ENCODE measurements around the gene MED12L.
"Not testable (repeated sequence)": the region's sequence is repeated elsewhere in the genome, so short reads cannot be mapped to it uniquely, and the experiment has no call there.

MED12L gene

GRCh38 chr3:151085227-151085888 is at the start of gene MED12L:
Gene MED12L, plus strand, starts transcription at chr3:151085664. Its CDS starts 1,263 bp downstream, at chr3:151086927.
- DNase-seq (ENCODE audit: low read depth, low spot score) = no peak

- no peak for DNase-seq (ENCODE audit: low read depth, low spot score)
Measured at GRCh38 chr3:151037746-151038477, 47.6 kb upstream of the MED12L start.

GRCh38 chr3:151044706-151045105 is 40.8 kb upstream of the MED12L start:
- DNase-seq (ENCODE audit: low read depth, low spot score) = no peak

GRCh38 chr3:151047636-151048035 is 37.8 kb upstream of the MED12L start:
- DNase-seq (ENCODE audit: low read depth, low spot score) = no peak

GRCh38 chr3:151051533-151051932 is 33.9 kb upstream of the MED12L start:
- no peak for DNase-seq (ENCODE audit: low read depth, low spot score)

GRCh38 chr3:151052346-151052745 is 33.1 kb upstream of the MED12L start:
- DNase-seq (ENCODE audit: low read depth, low spot score) = no peak

- no peak for DNase-seq (ENCODE audit: low read depth, low spot score)
Measured at GRCh38 chr3:151052756-151053155, 32.7 kb upstream of the MED12L start.

- no peak for DNase-seq (ENCODE audit: low read depth, low spot score)
Measured at GRCh38 chr3:151058740-151059139, 26.7 kb upstream of the MED12L start.

GRCh38 chr3:151062611-151063010 is 22.9 kb upstream of the MED12L start:
- no peak for DNase-seq (ENCODE audit: low read depth, low spot score)

GRCh38 chr3:151067158-151067557 is 18.3 kb upstream of the MED12L start:
- DNase-seq (ENCODE audit: low read depth, low spot score) = no peak

- DNase-seq (ENCODE audit: low read depth, low spot score) = not testable (repeated sequence)
Measured at GRCh38 chr3:151072842-151073241, 12.6 kb upstream of the MED12L start.

GRCh38 chr3:151074256-151074655 is 11.2 kb upstream of the MED12L start:
- no peak for DNase-seq (ENCODE audit: low read depth, low spot score)

- no peak for DNase-seq (ENCODE audit: low read depth, low spot score)
Measured at GRCh38 chr3:151075869-151076562, 9.4 kb upstream of the MED12L start.

GRCh38 chr3:151076626-151077025 is 8.8 kb upstream of the MED12L start:
- no peak for DNase-seq (ENCODE audit: low read depth, low spot score)

- not testable (repeated sequence) for DNase-seq (ENCODE audit: low read depth, low spot score)
Measured at GRCh38 chr3:151081082-151081481, 4.4 kb upstream of the MED12L start.

GRCh38 chr3:151082880-151083838 is 2.3 kb upstream of the MED12L start:
- DNase-seq (ENCODE audit: low read depth, low spot score) = no peak

- no peak for DNase-seq (ENCODE audit: low read depth, low spot score)
Measured at GRCh38 chr3:151084893-151085226, 604 bp upstream of the MED12L start.

- DNase-seq (ENCODE audit: low read depth, low spot score) = no peak
Measured at GRCh38 chr3:151085889-151086483, 522 bp downstream of the MED12L start.

- DNase-seq (ENCODE audit: low read depth, low spot score) = no peak
Measured at GRCh38 chr3:151086484-151087456, 1.3 kb downstream of the MED12L start.

- DNase-seq (ENCODE audit: low read depth, low spot score) = no peak
Measured at GRCh38 chr3:151087648-151088047, 2.2 kb downstream of the MED12L start.
